SK-N-SH treated with all-trans-retinoic acid at 6 μM for 48 hours (cell line): ENCODE measurements around the gene ZNF287.

Experiments used
- ATAC-seq: fragments of 200-7000 bp; cut with Tn5 transposase; 3 replicates; pipeline ENCODE4 v1.9.1; 2020; ENCODE audit warnings: mild to moderate bottlenecking, moderate library complexity
- ARNTL ChIP-seq: fragments of 450-650 bp; formaldehyde crosslinking; IDR thresholded peaks from 2 replicates; pipeline ENCODE4 v1.5.0; 2020; ENCODE audit warnings: low read depth, mild to moderate bottlenecking, moderate library complexity, borderline replicate concordance
- BACH2 ChIP-seq: fragments of 250-450 bp; sonication (Bioruptor Pico); IDR thresholded peaks from 2 replicates; pipeline ENCODE4 v1.9.0; 2021; ENCODE audit warnings: mild to moderate bottlenecking, borderline replicate concordance
- CREB5 ChIP-seq: fragments of 250-450 bp; sonication (Bioruptor Pico); IDR thresholded peaks from 2 replicates; pipeline ENCODE4 v1.5.1; 2020; ENCODE audit warnings: low read depth, mild to moderate bottlenecking, moderate library complexity
- CSDC2 ChIP-seq: fragments of 250-450 bp; sonication (Bioruptor Pico); IDR thresholded peaks from 2 replicates; pipeline ENCODE4 v1.5.0; 2020; ENCODE audit warnings: mild to moderate bottlenecking, moderate library complexity
- ESRRG ChIP-seq: fragments of 250-450 bp; sonication (Bioruptor Pico); IDR thresholded peaks from 2 replicates; pipeline ENCODE4 v1.6.1; 2021; ENCODE audit warnings: mild to moderate bottlenecking
- GLIS3 ChIP-seq: fragments of 250-450 bp; sonication (Bioruptor Pico); IDR thresholded peaks from 2 replicates; pipeline ENCODE4 v1.5.0; 2020; ENCODE audit warnings: mild to moderate bottlenecking, moderate library complexity
- ISL1 ChIP-seq: fragments of 250-450 bp; sonication (Bioruptor Pico); IDR thresholded peaks from 2 replicates; pipeline ENCODE4 v2.1.2; 2022; ENCODE audit warnings: mild to moderate bottlenecking, moderate library complexity
- OSR1 ChIP-seq: fragments of 250-450 bp; sonication (Bioruptor Pico); IDR thresholded peaks from 2 replicates; pipeline ENCODE4 v1.8.0; 2022; ENCODE audit warnings: moderate library complexity, mild to moderate bottlenecking, inconsistent platforms
- PPARA ChIP-seq: fragments of 250-450 bp; sonication (Bioruptor Pico); IDR thresholded peaks from 2 replicates; pipeline ENCODE4 v1.5.0; 2020; ENCODE audit warnings: mild to moderate bottlenecking, borderline replicate concordance
- RARB ChIP-seq: fragments of 250-450 bp; sonication (Bioruptor Pico); IDR thresholded peaks from 2 replicates; pipeline ENCODE4 v1.8.0; 2021; ENCODE audit warnings: mild to moderate bottlenecking, moderate library complexity
- SNAI2 ChIP-seq: fragments of 250-450 bp; sonication (Bioruptor Pico); IDR thresholded peaks from 2 replicates; pipeline ENCODE4 v1.5.0; 2020; ENCODE audit warnings: mild to moderate bottlenecking, moderate library complexity
- TCF4 ChIP-seq: fragments of 250-450 bp; sonication (Bioruptor Pico); IDR thresholded peaks from 2 replicates; pipeline ENCODE4 v1.8.0; 2021; ENCODE audit warnings: mild to moderate bottlenecking, moderate library complexity, borderline replicate concordance
- TOX ChIP-seq: fragments of 250-450 bp; sonication (Bioruptor Pico); IDR thresholded peaks from 2 replicates; pipeline ENCODE4 v1.8.0; 2021; ENCODE audit warnings: mild to moderate bottlenecking, moderate library complexity, borderline replicate concordance
- TSHZ2 ChIP-seq: fragments of 250-450 bp; sonication (Bioruptor Pico); IDR thresholded peaks from 2 replicates; pipeline ENCODE4 v1.5.0; 2020; ENCODE audit warnings: mild to moderate bottlenecking, moderate library complexity
- ZC3H10 ChIP-seq: fragments of 250-450 bp; sonication (Bioruptor Pico); IDR thresholded peaks from 2 replicates; pipeline ENCODE4 v1.5.1; 2021; ENCODE audit warnings: mild to moderate bottlenecking, moderate library complexity
- ZFP30 ChIP-seq: fragments of 450-650 bp; formaldehyde crosslinking; IDR thresholded peaks from 2 replicates; pipeline ENCODE4 v1.5.0; 2022; ENCODE audit warnings: mild to moderate bottlenecking, moderate library complexity
- ZNF565 ChIP-seq: fragments of 450-650 bp; formaldehyde crosslinking; conservative IDR thresholded peaks from 2 replicates; pipeline ENCODE4 v1.5.0; 2020; ENCODE audit warnings: low read depth, mild to moderate bottlenecking, moderate library complexity
- ZNF70 ChIP-seq: fragments of 450-650 bp; formaldehyde crosslinking; IDR thresholded peaks from 2 replicates; pipeline ENCODE4 v1.5.0; 2020; ENCODE audit warnings: mild to moderate bottlenecking, moderate library complexity
- ZNF8 ChIP-seq: fragments of 450-650 bp; formaldehyde crosslinking; IDR thresholded peaks from 2 replicates; pipeline ENCODE4 v1.5.0; 2020; ENCODE audit warnings: mild to moderate bottlenecking, moderate library complexity
- TF ChIP-seq, protein P1 (sequence below): fragments of 250-450 bp; sonication (Bioruptor Pico); IDR thresholded peaks from 2 replicates; pipeline ENCODE4 v1.8.0; 2020; ENCODE audit warnings: mild to moderate bottlenecking, moderate library complexity, borderline replicate concordance
- TF ChIP-seq, protein P2 (sequence below): fragments of 250-450 bp; sonication (Bioruptor Pico); IDR thresholded peaks from 2 replicates; pipeline ENCODE4 v1.8.0; 2021; ENCODE audit warnings: low read depth, mild to moderate bottlenecking, moderate library complexity, borderline replicate concordance

ZNF287 gene

GRCh38 chr17:16511593-16511992, 57.4 kb downstream of the ZNF287 start:
- ATAC-seq: no peak
- TF ChIP-seq RARB (CRISPR knock-in tag): no peak
- no peak for TF ChIP-seq TSHZ2 (CRISPR knock-in tag)
- no peak for TF ChIP-seq ESRRG (CRISPR knock-in tag)
- no peak for TF ChIP-seq BACH2 (CRISPR knock-in tag)
- TF ChIP-seq, protein P1, sequence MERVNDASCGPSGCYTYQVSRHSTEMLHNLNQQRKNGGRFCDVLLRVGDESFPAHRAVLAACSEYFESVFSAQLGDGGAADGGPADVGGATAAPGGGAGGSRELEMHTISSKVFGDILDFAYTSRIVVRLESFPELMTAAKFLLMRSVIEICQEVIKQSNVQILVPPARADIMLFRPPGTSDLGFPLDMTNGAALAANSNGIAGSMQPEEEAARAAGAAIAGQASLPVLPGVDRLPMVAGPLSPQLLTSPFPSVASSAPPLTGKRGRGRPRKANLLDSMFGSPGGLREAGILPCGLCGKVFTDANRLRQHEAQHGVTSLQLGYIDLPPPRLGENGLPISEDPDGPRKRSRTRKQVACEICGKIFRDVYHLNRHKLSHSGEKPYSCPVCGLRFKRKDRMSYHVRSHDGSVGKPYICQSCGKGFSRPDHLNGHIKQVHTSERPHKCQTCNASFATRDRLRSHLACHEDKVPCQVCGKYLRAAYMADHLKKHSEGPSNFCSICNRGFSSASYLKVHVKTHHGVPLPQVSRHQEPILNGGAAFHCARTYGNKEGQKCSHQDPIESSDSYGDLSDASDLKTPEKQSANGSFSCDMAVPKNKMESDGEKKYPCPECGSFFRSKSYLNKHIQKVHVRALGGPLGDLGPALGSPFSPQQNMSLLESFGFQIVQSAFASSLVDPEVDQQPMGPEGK (CRISPR knock-in tag): no peak
- no peak for TF ChIP-seq ZC3H10
- no peak for TF ChIP-seq GLIS3
- TF ChIP-seq TOX (CRISPR knock-in tag): no peak
- TF ChIP-seq ISL1 (CRISPR knock-in tag): no peak
- TF ChIP-seq SNAI2 (CRISPR knock-in tag): no peak
- no peak for TF ChIP-seq ZNF8 (CRISPR knock-in tag)
- TF ChIP-seq ARNTL: no peak
- no peak for TF ChIP-seq CSDC2 (CRISPR knock-in tag)
- TF ChIP-seq CREB5 (CRISPR knock-in tag): no peak
- TF ChIP-seq ZFP30 (CRISPR knock-in tag): no peak
- no peak for TF ChIP-seq ZNF565 (CRISPR knock-in tag)
- no peak for TF ChIP-seq TCF4 (CRISPR knock-in tag)

- TF ChIP-seq ZC3H10 (no peak), TOX (CRISPR knock-in tag) (no peak), GLIS3 (no peak)
Observed at GRCh38 chr17:16507918-16508533, 61.0 kb downstream of the ZNF287 start.

DNA sequence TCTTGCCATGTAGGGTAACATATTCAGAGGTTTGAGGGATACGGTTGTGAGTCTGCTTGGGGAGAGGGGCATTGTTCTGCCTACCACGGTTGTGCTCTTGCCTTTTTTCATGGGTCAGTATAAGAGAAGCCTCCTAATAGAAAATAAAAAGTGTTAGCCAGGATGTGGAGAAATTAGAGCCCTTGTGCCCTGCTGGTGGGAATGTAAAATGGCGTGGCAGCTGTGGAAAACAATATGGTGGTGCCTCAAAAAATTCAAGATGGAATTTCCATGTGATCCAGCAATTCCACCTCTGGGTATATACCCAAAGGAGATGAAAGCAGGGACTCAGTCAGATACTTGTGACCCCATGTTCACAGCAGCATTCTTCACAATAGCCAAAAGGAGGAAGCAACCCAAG, 62.8 kb downstream of the ZNF287 start:
- no peak for ATAC-seq
- TF ChIP-seq ARNTL: no peak
- no peak for TF ChIP-seq ZC3H10
- TF ChIP-seq GLIS3: no peak
- TF ChIP-seq, protein P2, sequence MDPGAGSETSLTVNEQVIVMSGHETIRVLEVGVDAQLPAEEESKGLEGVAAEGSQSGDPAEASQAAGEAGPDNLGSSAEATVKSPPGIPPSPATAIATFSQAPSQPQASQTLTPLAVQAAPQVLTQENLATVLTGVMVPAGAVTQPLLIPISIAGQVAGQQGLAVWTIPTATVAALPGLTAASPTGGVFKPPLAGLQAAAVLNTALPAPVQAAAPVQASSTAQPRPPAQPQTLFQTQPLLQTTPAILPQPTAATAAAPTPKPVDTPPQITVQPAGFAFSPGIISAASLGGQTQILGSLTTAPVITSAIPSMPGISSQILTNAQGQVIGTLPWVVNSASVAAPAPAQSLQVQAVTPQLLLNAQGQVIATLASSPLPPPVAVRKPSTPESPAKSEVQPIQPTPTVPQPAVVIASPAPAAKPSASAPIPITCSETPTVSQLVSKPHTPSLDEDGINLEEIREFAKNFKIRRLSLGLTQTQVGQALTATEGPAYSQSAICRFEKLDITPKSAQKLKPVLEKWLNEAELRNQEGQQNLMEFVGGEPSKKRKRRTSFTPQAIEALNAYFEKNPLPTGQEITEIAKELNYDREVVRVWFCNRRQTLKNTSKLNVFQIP (CRISPR knock-in tag): no peak
- no peak for TF ChIP-seq ZFP30 (CRISPR knock-in tag)

More at GRCh38 chr17:16507918-16508533, 61.0 kb downstream of the ZNF287 start:
- no peak for ATAC-seq

GRCh38 chr17:16504984-16505383, 64.0 kb downstream of the ZNF287 start:
- no peak for ATAC-seq
- TF ChIP-seq, protein P1 (CRISPR knock-in tag): no peak
- TF ChIP-seq GLIS3 (no peak), ESRRG (CRISPR knock-in tag) (no peak), ISL1 (CRISPR knock-in tag) (no peak), RARB (CRISPR knock-in tag) (no peak), SNAI2 (CRISPR knock-in tag) (no peak), ZC3H10 (no peak), ZNF565 (CRISPR knock-in tag) (no peak), OSR1 (no peak), BACH2 (CRISPR knock-in tag) (no peak), TCF4 (CRISPR knock-in tag) (no peak), TSHZ2 (CRISPR knock-in tag) (no peak), ZNF8 (CRISPR knock-in tag) (no peak), CREB5 (CRISPR knock-in tag) (no peak), PPARA (no peak), ZNF70 (no peak)
